ENCODE measurements around the gene YARS1. TPM values are rescaled to one million over a fixed set of nuclear protein-coding genes. Genes with fewer than 3 reads are reported as not detected.

Gene YARS1
- total RNA-seq, 1 donor from 2014 or later, result 101 TPM

- DNase-seq (ENCODE audit: low spot score, unreplicated experiment), result no peak
- no peak overlapping the region for H3K27ac Mint-ChIP-seq
- no peaks in the 10 kb centered on the region for H3K27me3 Mint-ChIP-seq
- H3K9me3 Mint-ChIP-seq (ENCODE audit: low read depth), result no peaks in the 10 kb centered on the region
- peaks cover 13% of the 10 kb centered on the region for H3K36me3 Mint-ChIP-seq (ENCODE audit: insufficient read depth)
- peaks cover 19% of the 10 kb centered on the region for H3K4me1 Mint-ChIP-seq (ENCODE audit: low read depth)
- no peak for TF ChIP-seq CTCF (IDR thresholded peaks at IDR 0.05; ENCODE audit: unreplicated experiment)
- H3K4me3 Mint-ChIP-seq (ENCODE audit: low read depth), result no peak overlapping the region
Measured at GRCh38 chr1:32770741-32771548, 46.2 kb downstream of the YARS1 start.

DNA sequence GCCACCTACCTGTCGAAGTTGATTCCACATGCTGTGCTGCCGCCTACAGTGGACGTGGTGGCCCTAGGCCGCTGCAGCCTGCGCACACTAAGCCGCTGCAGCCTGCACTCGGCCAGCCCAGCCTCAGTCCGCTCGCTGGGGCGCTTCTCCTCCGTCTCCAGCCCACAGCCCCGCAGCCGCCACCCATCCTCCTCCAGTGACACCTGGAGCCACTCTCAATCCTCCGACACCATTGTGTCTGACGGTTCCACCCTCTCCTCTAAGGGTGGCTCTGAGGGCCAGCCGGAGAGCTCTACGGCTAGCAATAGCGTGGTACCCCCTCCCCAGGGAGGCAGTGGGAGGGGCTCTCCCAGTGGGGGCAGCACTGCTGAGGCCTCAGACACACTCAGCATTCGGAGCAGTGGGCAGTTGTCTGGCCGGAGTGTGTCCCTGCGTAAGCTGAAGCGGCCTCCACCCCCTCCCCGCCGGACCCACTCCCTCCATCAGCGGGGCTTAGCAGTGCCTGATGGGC, 46.9 kb downstream of the YARS1 start:
- no peak overlapping the region for H3K27ac Mint-ChIP-seq
- no peaks in the 10 kb centered on the region for H3K27me3 Mint-ChIP-seq
- no peak overlapping the region for H3K4me3 Mint-ChIP-seq (ENCODE audit: low read depth)
- peaks cover 13% of the 10 kb centered on the region for H3K36me3 Mint-ChIP-seq (ENCODE audit: insufficient read depth)
- TF ChIP-seq CTCF (IDR thresholded peaks at IDR 0.05; ENCODE audit: unreplicated experiment), result no peak
- DNase-seq (ENCODE audit: low spot score, unreplicated experiment), result no peak
- peaks cover 25% of the 10 kb centered on the region for H3K4me1 Mint-ChIP-seq (ENCODE audit: low read depth)
- H3K9me3 Mint-ChIP-seq (ENCODE audit: low read depth), result no peaks in the 10 kb centered on the region

GRCh38 chr1:32769524-32770220, 47.5 kb downstream of the YARS1 start:
- Mint-ChIP-seq H3K36me3 (ENCODE audit: insufficient read depth) (peaks cover 13% of the 10 kb centered on the region), H3K4me3 (ENCODE audit: low read depth) (no peak overlapping the region)
- TF ChIP-seq CTCF (IDR thresholded peaks at IDR 0.05; ENCODE audit: unreplicated experiment), result no peak

GRCh38 chr1:32768110-32768850, 48.9 kb downstream of the YARS1 start:
- Mint-ChIP-seq H3K27me3 (no peaks in the 10 kb centered on the region), H3K27ac (no peak overlapping the region), H3K4me1 (ENCODE audit: low read depth) (peaks cover 28% of the 10 kb centered on the region), H3K9me3 (ENCODE audit: low read depth) (no peaks in the 10 kb centered on the region), H3K4me3 (ENCODE audit: low read depth) (no peak overlapping the region), H3K36me3 (ENCODE audit: insufficient read depth) (peaks cover 12% of the 10 kb centered on the region)
- DNase-seq (ENCODE audit: low spot score, unreplicated experiment), result no peak
- no peak for TF ChIP-seq CTCF (IDR thresholded peaks at IDR 0.05; ENCODE audit: unreplicated experiment)

More at GRCh38 chr1:32769524-32770220, 47.5 kb downstream of the YARS1 start:
- no peak for DNase-seq (ENCODE audit: low spot score, unreplicated experiment)
- peaks cover 27% of the 10 kb centered on the region for H3K4me1 Mint-ChIP-seq (ENCODE audit: low read depth)
- H3K27ac Mint-ChIP-seq, result no peak overlapping the region
- H3K9me3 Mint-ChIP-seq (ENCODE audit: low read depth), result no peaks in the 10 kb centered on the region
- H3K27me3 Mint-ChIP-seq, result no peaks in the 10 kb centered on the region

- no peak for DNase-seq (ENCODE audit: low spot score, unreplicated experiment)
- no peaks in the 10 kb centered on the region for H3K9me3 Mint-ChIP-seq (ENCODE audit: low read depth)
- peaks cover 8% of the 10 kb centered on the region for H3K36me3 Mint-ChIP-seq (ENCODE audit: insufficient read depth)
- no peaks in the 10 kb centered on the region for H3K27me3 Mint-ChIP-seq
- H3K27ac Mint-ChIP-seq, result peak overlapping the region; percentile 82
- H3K4me1 Mint-ChIP-seq (ENCODE audit: low read depth), result peaks cover 26% of the 10 kb centered on the region
- TF ChIP-seq CTCF (IDR thresholded peaks at IDR 0.05; ENCODE audit: unreplicated experiment), result no peak
- no peak overlapping the region for H3K4me3 Mint-ChIP-seq (ENCODE audit: low read depth)
Measured at GRCh38 chr1:32767641-32768040, 49.5 kb downstream of the YARS1 start.

All from progenitor cell of endocrine pancreas (in vitro differentiated cells).